MCF 10A (cell line): Measurements from ENCODE around the gene ANKHD1. TPM values are rescaled to one million over a fixed set of nuclear protein-coding genes. Genes with fewer than 3 reads are reported as not detected.
"Not testable (repeated sequence)": the region's sequence is repeated elsewhere in the genome, so short reads cannot be mapped to it uniquely, and the experiment has no call there.

Source experiments
- BruUV-seq: library from RNA; stranded (reverse); fragments of 400-500 nt; replicated peaks from 2 replicates; lab custom pipeline; 2021; lab: Mats Ljungman, UMichigan
- CTCF ChIA-PET: fragments of 300-600 bp; sonication (Branson Sonifier 250); formaldehyde crosslinking; extraction: SDS; loops from one replicate; lab custom pipeline; 2021; ENCODE audit warnings: antibody characterized with exemption, inconsistent platforms; lab: Yijun Ruan, JAX
- POLR2A ChIA-PET: fragments of 300-600, 350-650 bp; sonication (Branson Sonifier 250); formaldehyde crosslinking; extraction: SDS; loops from one replicate; lab custom pipeline; 2020; ENCODE audit warnings: antibody characterized with exemption, inconsistent platforms; lab: Yijun Ruan, JAX
- DNase-seq: peaks from one replicate; pipeline ENCODE4 v3.0.0-alpha.2; 2018; ENCODE audit not compliant: unreplicated experiment
- H3K27ac Mint-ChIP-seq: one replicate; pipeline ENCODE4 v1.8.0; 2022; ENCODE audit warnings: mild to moderate bottlenecking, low read depth, mixed read lengths; ENCODE audit not compliant: unreplicated experiment
- H3K27me3 Mint-ChIP-seq: one replicate; pipeline ENCODE4 v1.8.0; 2022; ENCODE audit warnings: mixed read lengths; ENCODE audit not compliant: insufficient read depth, unreplicated experiment
- H3K36me3 Mint-ChIP-seq: one replicate; pipeline ENCODE4 v1.8.0; 2022; ENCODE audit warnings: mild to moderate bottlenecking, moderate library complexity, mixed read lengths; ENCODE audit not compliant: insufficient read depth, unreplicated experiment
- H3K4me1 Mint-ChIP-seq: one replicate; pipeline ENCODE4 v1.8.0; 2022; ENCODE audit warnings: mixed read lengths; ENCODE audit not compliant: insufficient read depth, unreplicated experiment
- H3K4me3 Mint-ChIP-seq: one replicate; pipeline ENCODE4 v1.8.0; 2022; ENCODE audit warnings: mild to moderate bottlenecking, moderate library complexity, mixed read lengths; ENCODE audit not compliant: unreplicated experiment
- H3K9me3 Mint-ChIP-seq: one replicate; pipeline ENCODE4 v1.8.0; 2022; ENCODE audit warnings: mixed read lengths; ENCODE audit not compliant: unreplicated experiment
- intact Hi-C: fragments of 100-400 bp; cut with micrococcal nuclease; formaldehyde crosslinking; loops from 2 replicates; pipeline ENCODE4 v1.14.1; 2022
- total RNA-seq: library from RNA; stranded (reverse); gene quantifications from 2 replicates; pipeline ENCODE4 v1.2.3, GENCODE V29; 2022
- TF ChIP-seq, protein P1 (sequence below): fragments of 200-600 bp; IDR thresholded peaks from one replicate; pipeline ENCODE4 v1.8.0; 2022; ENCODE audit warnings: antibody characterized with exemption, mild to moderate bottlenecking; ENCODE audit not compliant: unreplicated experiment

ANKHD1 gene
- total RNA-seq, 1 experiment from 2014 or later = 146 TPM

DNA sequence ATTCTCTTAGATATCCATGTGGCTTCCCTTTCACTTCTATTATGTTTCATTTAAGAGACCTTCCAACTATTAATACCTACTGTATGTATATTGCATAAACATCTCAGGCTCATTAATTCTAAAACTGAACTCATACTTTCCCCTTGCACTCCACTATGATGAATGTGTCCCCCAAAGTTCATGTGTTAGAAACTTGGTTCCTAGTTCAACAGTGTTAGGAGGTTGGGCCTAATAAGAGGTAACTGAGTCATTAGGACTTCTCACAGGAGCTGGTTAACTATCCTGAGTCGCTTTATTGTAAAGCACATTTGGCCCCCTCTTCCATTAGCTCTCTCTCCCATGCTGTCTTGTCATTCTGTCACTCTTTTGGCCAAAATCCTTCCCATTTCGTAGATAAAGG lies 22.0 kb downstream of the ANKHD1 start:
- ChIA-PET POLR2A (interaction anchor here (0.8 to 3.6 kb wide), 2 partner anchors 22 kb away, joined by 3 to 23 read pairs; partner anchors contain the start of gene ANKHD1), CTCF (interaction anchor here (0.6 to 1.5 kb wide), 2 partner anchors 59 to 1800 kb away, joined by 3 to 5 read pairs; no protein-coding TSS in a partner anchor)
- TF ChIP-seq, protein P1, sequence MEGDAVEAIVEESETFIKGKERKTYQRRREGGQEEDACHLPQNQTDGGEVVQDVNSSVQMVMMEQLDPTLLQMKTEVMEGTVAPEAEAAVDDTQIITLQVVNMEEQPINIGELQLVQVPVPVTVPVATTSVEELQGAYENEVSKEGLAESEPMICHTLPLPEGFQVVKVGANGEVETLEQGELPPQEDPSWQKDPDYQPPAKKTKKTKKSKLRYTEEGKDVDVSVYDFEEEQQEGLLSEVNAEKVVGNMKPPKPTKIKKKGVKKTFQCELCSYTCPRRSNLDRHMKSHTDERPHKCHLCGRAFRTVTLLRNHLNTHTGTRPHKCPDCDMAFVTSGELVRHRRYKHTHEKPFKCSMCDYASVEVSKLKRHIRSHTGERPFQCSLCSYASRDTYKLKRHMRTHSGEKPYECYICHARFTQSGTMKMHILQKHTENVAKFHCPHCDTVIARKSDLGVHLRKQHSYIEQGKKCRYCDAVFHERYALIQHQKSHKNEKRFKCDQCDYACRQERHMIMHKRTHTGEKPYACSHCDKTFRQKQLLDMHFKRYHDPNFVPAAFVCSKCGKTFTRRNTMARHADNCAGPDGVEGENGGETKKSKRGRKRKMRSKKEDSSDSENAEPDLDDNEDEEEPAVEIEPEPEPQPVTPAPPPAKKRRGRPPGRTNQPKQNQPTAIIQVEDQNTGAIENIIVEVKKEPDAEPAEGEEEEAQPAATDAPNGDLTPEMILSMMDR = no peak
- Mint-ChIP-seq H3K36me3 (peaks cover 23% of the 10 kb centered on the region), H3K9me3 (no peaks in the 10 kb centered on the region), H3K27ac (no peak overlapping the region), H3K4me1 (peaks cover 34% of the 10 kb centered on the region), H3K27me3 (no peaks in the 10 kb centered on the region), H3K4me3 (no peak overlapping the region)
- intact Hi-C loops = no loop called here
- BruUV-seq = no TSS peak
- DNase-seq = no peak

DNA sequence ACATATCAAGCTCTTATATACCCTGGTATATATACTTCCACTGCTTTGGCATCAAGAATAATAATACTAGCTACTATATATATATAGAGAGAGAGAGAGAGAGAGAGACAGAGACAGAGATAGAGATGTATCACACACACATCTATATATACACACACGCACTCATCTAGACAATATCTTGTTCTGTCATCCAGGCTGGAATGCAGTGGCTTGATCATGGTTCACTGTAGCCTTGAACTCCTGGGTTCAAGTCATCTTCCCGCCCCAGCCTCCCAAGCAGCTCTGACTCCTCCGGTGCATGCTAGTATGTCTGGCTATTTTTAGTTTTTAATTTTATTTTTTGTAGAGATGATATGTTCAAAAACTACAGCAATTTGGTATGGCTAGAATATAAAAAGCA lies 22.5 kb downstream of the ANKHD1 start:
- H3K27ac Mint-ChIP-seq = no peak overlapping the region
- BruUV-seq = no TSS peak
- ChIA-PET POLR2A (interaction anchor here (0.8 to 3.6 kb wide), 2 partner anchors 21 to 22 kb away, joined by 3 to 23 read pairs; partner anchors contain the start of gene ANKHD1), CTCF (interaction anchor here (0.6 to 2.0 kb wide), 5 partner anchors 12 to 1799 kb away, joined by 3 to 8 read pairs (median 3); no protein-coding TSS in a partner anchor)
- H3K27me3 Mint-ChIP-seq = no peaks in the 10 kb centered on the region
- TF ChIP-seq, protein P1 = no peak
- DNase-seq = no peak
- H3K4me1 Mint-ChIP-seq = peaks cover 29% of the 10 kb centered on the region
- no peaks in the 10 kb centered on the region for H3K9me3 Mint-ChIP-seq
- H3K36me3 Mint-ChIP-seq = peaks cover 23% of the 10 kb centered on the region
- no peak overlapping the region for H3K4me3 Mint-ChIP-seq
- intact Hi-C loops = no loop called here

DNA sequence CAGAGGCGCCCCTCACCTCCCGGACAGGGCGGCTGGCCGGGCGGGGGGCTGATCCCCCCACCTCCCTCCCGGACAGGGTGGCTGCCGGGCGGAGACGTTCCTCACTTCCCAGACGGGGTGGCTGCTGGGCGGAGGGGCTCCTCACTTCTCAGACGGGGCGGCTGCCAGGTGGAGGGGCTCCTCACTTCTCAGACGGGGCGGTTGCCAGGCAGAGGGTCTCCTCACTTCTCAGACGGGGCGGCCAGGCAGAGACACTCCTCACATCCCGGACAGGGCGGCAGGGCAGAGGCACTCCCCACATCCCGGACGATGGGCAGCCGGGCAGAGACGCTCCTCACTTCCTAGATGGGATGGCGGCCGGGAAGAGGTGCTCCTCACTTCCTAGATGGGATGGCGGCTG lies 26.1 kb downstream of the ANKHD1 start:
- peaks cover 26% of the 10 kb centered on the region for H3K4me1 Mint-ChIP-seq
- DNase-seq, BruUV-seq, H3K9me3 Mint-ChIP-seq, H3K4me3 Mint-ChIP-seq, POLR2A ChIA-PET, intact Hi-C loops, H3K27me3 Mint-ChIP-seq, H3K27ac Mint-ChIP-seq, CTCF ChIA-PET: not testable (repeated sequence)
- peaks cover 16% of the 10 kb centered on the region for H3K36me3 Mint-ChIP-seq

DNA sequence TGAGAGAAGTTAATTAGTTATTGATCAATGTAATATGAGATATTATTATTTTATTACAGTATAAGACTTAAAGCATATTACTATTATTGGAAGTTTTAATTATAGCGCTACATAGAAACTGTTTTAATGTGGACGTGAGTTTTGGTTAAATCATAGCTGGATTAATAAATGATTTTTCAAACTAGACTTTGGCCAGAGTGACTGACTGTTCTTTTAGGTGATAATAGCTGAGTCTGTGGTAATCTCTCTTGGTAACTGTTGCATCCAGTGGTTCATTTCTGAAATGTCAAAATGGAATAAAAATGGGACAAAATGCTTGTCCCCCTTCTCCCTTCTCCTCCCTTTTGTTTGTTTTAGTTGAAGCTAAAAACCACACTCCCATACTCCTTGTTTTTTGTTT lies 28.1 kb downstream of the ANKHD1 start:
- H3K9me3 Mint-ChIP-seq = peaks cover 5% of the 10 kb centered on the region
- H3K4me3 Mint-ChIP-seq = no peak overlapping the region
- intact Hi-C loops = no loop called here
- H3K27me3 Mint-ChIP-seq = no peaks in the 10 kb centered on the region
- ChIA-PET POLR2A (interaction anchor here (0.7 to 2.6 kb wide), 9 partner anchors 9 to 106 kb away, joined by 3 to 17 read pairs (median 3); partner anchors contain the start of gene ANKHD1), CTCF (interaction anchor here (0.6 to 1.1 kb wide), 4 partner anchors 18 to 231 kb away, joined by 4 to 6 read pairs (median 4); no protein-coding TSS in a partner anchor)
- BruUV-seq = no TSS peak
- TF ChIP-seq, protein P1 = no peak
- peaks cover 20% of the 10 kb centered on the region for H3K4me1 Mint-ChIP-seq
- H3K36me3 Mint-ChIP-seq = peaks cover 22% of the 10 kb centered on the region
- no peak for DNase-seq
- no peak overlapping the region for H3K27ac Mint-ChIP-seq
